GM18867 (cell line): Measurements from ENCODE around the gene MITF.

ENCODE experiments used
- ATAC-seq: cut with Tn5 transposase; IDR thresholded peaks from one replicate; pipeline ENCODE4 v1.9.1; 2021; ENCODE audit warnings: mild to moderate bottlenecking, moderate library complexity; ENCODE audit not compliant: unreplicated experiment

The MITF gene

GRCh38 chr3:69944931-69945493 lies 205.7 kb downstream of the MITF start:
- no peak for ATAC-seq

- no peak for ATAC-seq
These were observed 209.1 kb downstream of the MITF start for GRCh38 chr3:69948246-69948862.

DNA sequence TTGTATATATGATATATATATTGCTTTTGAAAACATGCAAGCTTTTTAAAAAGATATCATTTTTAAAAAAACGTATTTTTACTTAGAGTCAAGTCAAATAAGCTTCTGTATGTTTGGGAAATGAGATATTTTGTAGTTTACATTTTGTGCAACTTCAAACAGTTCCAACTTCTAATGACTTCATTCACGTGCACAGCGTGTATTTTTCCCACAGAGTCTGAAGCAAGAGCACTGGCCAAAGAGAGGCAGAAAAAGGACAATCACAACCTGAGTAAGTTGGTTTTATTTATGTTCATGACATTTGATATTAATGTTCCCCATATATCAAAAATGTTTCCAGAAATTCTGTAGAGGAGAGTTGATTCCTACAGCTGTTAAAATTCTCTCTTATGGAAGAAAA lies 212.4 kb downstream of the MITF start:
- no peak for ATAC-seq

- ATAC-seq: no peak
These were observed 220.3 kb downstream of the MITF start for GRCh38 chr3:69959581-69959980.

DNA sequence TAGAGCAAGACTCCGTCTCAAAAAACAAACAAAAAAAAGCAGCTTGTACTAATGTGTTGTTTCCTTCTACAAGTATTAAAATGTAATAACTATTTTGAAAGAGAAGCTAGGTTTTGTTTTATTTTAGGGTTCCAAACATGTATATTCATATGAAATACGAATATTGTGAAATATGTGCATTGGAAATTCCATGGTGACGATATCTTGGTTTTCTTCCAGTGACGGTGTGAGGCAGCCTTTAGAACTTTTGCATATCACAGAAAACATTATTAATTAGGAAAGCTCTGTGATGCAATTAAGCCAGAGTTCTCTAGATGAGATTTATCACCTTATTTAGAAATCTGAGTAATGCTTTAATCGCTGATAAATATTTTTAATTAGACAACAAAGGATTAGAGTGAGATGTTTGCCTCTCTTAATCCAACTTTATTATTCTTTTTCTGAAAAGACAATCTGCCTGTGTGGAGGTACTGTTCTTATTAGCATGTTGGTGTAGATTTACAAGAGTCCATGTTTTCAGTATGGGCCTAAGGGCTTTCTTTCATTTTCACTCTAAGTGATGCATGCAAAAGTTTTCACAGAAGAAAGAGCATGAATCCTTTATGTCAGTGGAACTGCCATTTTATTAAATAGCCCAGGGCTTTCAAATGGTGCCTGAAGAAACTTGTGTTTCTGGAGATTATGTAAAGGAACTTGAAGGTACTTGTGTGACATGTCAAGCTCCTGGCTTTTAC lies 222.6 kb downstream of the MITF start:
- ATAC-seq: no peak

GRCh38 chr3:69963643-69964042 lies 224.4 kb downstream of the MITF start:
- no peak for ATAC-seq

- no peak for ATAC-seq
These were observed 227.9 kb downstream of the MITF start for GRCh38 chr3:69967156-69967555.

DNA sequence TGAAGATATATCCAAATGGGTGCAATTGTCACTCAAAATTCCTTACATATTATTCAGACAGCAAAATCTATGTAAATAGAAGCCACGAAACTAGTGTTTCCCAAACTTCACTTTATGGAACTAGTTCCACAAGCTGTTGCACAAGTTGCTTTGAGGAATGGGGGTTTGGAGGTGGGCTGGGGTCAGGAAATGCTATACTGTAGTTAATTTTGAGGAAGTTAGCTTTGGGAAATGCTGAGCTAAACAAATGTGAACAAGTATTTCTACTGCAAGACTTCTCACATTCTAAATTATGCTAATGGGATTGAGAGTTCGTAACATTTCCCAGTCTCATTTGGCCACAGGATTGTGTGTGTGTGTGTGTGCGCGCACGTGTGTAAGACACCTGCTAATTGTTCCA lies 231.6 kb downstream of the MITF start:
- no peak for ATAC-seq

- no peak for ATAC-seq
These were observed 233.4 kb downstream of the MITF start for GRCh38 chr3:69972672-69973071.

GRCh38 chr3:69976021-69976420 lies 236.8 kb downstream of the MITF start:
- no peak for ATAC-seq

DNA sequence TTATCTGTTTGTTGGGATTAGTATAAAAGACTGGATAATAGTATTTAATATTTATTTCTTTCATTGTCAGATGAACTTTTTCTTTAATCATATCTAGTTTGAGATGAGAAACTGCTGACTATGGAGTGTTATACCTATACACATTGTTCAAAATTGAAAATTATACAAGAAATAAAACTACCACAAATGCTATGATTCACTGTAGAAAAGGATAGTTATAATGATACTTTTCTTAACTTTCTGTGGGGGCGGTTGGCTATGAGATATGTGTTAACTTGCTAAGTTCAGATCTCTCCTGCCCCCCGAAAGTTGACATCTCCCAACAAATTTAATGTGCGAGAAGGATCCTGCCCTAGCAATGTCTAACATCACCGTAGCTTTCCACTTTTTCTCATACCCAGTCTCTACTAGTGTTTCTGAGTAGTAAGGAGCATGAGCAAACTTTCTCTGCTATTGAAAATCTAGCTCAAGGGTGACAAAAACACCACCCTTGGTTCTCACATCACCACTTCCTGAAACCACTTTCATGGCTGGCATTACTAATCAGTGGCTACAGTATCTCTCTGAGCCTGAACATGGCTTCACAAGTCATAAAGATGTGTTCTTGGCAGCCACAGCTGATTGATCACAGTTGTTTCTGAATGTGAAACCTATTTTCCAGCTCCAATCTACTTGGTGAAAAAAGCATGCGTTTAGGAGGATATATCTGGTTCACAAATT lies 244.4 kb downstream of the MITF start:
- peak; percentile 84 for ATAC-seq

GRCh38 chr3:69985266-69985665 lies 246.0 kb downstream of the MITF start:
- ATAC-seq: no peak

- no peak for ATAC-seq
These were observed 247.2 kb downstream of the MITF start for GRCh38 chr3:69986419-69986818.

GRCh38 chr3:69987833-69988232 lies 248.6 kb downstream of the MITF start:
- ATAC-seq: no peak

DNA sequence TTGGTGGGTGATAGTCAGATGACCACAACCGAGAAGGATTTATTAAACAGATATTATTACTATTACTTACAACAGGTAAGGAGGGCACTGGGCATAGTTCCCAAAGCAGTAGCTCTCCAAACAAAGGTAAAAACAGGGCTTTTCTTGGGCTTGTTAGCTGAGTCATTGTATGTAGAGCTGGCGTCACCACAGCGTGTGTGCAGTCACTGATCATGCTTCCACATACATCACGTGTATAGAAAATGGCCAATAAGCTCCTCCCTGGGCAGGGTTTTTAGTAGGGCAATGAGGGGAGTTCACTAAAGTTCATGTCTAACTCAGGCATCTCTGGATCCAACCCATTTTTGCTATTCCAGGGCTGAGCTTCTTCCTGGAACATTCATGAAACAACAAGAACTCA lies 254.5 kb downstream of the MITF start:
- ATAC-seq: no peak

DNA sequence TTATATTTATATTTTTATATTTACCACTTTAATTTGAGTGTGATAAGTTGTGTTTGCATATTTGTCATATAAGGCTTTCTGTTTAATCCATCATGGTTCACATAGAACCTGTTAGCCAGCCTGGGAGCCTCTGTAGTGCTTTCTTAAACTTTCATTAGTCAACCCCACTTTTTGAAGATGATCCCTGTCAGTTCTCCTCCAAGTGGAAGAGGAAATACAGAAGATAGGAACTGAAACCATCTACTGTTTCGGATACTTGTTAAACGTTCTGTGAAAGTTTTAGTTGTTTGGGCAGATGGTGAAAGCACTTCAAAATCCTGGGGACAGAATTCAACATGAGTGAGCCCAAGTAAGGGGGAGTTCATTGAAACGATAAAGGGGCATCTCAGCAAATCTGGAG lies 255.7 kb downstream of the MITF start:
- ATAC-seq: no peak

- no peak for ATAC-seq
These were observed 258.5 kb downstream of the MITF start for GRCh38 chr3:69997631-69998307.

GRCh38 chr3:69998759-69999139 lies 259.5 kb downstream of the MITF start:
- no peak for ATAC-seq

DNA sequence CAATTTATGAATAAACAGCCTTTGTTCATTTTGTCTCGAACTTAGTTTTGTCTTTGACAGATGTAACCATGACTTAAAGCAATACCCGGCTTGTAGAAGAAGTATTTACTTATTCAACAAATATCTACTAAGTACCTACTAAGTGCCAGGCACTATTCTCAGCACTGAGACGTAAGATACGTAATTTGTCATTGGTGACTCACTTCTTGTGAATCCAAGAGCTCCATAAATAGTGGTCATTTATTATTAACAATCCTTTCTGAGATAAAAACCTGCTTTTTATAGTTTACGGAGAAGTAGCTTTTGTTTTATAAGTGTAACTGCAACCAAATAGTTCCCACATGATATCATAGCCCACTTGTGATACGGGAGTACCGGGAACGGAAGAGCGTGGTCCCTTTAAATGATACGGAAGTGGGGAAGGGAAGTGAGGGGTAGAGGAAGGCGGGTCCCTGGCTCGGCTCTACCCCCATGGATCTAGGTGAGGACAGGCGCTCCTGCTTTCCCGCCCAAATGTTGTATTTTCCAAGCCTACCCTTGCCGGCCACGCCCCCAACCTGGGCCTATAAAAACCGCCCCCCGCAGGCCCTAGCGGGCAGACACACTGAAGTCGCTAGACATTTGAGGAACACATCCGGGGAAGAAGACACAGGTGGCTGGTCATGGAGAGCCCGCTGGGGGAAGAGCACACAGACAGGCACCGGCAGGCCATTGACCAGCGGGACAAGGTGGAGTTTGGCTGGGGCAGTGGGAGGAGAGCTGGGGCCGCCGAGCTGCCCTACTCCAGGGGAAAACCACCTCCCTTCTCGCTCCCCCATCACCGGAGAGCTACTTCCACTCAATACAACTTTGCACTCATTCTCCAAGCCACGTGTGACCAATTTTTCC lies 260.1 kb downstream of the MITF start, which contains the start of gene SAMMSON:
Gene SAMMSON (plus strand): TSS at position 594 of the 888 bp plus-strand sequence.
- no peak for ATAC-seq

GRCh38 chr3:70000028-70000410 lies 260.8 kb downstream of the MITF start:
- no peak for ATAC-seq
